AG09319 (cell line): ENCODE data around the gene PTPRU.

Experiments
- DNase-seq: peaks from one replicate; pipeline ENCODE4 v3.0.0-alpha.2; 2010; ENCODE audit warnings: low read depth; ENCODE audit errors: extremely low read depth
- CTCF ChIP-seq: IDR thresholded peaks from 2 replicates; pipeline ENCODE4 v1.5.1; 2011; ENCODE audit warnings: low read depth, mild to moderate bottlenecking, inconsistent platforms, low read length, moderate library complexity

Gene PTPRU

GRCh38 chr1:29361686-29362085, 125.4 kb downstream of the PTPRU start:
- no peak for TF ChIP-seq CTCF
- no peak for DNase-seq

GRCh38 chr1:29362116-29362515, 125.8 kb downstream of the PTPRU start:
- TF ChIP-seq CTCF: no peak
- DNase-seq: no peak

- DNase-seq: no peak
- TF ChIP-seq CTCF: no peak
Measured at GRCh38 chr1:29362764-29363163, 126.4 kb downstream of the PTPRU start.

- TF ChIP-seq CTCF: no peak
- no peak for DNase-seq
Measured at GRCh38 chr1:29363536-29363935, 127.2 kb downstream of the PTPRU start.

- no peak for TF ChIP-seq CTCF
Measured at GRCh38 chr1:29364101-29364678, 127.9 kb downstream of the PTPRU start.

GRCh38 chr1:29365906-29366670, 129.8 kb downstream of the PTPRU start:
- DNase-seq: no peak
- TF ChIP-seq CTCF: no peak

More at GRCh38 chr1:29364101-29364678, 127.9 kb downstream of the PTPRU start:
- DNase-seq: no peak
